ENCODE data around the gene RPL18.
"Not testable (repeated sequence)": the region's sequence is repeated elsewhere in the genome, so short reads cannot be mapped to it uniquely, and the experiment has no call there.

RPL18 gene

GRCh38 chr19:48644355-48644754 lies 25.4 kb upstream of the RPL18 start:
- no peak for DNase-seq

- no peak for DNase-seq
These were observed 23.9 kb upstream of the RPL18 start for GRCh38 chr19:48642862-48643261.

DNA sequence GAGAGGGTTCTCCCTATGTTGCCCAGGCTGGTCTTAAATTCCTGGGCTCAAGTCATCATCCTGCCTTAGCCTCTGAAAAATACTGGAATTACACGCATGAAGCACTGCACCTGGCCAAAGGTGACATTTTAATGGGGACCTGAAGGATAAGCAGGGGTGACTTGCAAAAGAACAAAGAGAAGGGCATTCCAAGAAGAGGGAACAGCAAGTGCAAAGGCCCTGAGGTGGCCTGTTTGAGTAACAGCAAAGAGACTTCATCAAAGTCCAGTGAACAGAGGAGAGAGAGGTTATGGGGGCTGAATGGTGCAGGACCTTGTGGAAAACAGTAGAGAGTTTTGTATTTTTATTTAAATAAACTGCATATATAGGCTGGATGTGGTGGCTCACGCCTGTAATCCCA lies 22.9 kb upstream of the RPL18 start:
- no peak for DNase-seq

GRCh38 chr19:48639483-48640375 lies 20.8 kb upstream of the RPL18 start:
- DNase-seq = no peak

GRCh38 chr19:48638831-48639381 lies 19.9 kb upstream of the RPL18 start:
- DNase-seq = peak in 1 of 5 experiments; percentile 8

GRCh38 chr19:48637948-48638830 lies 19.2 kb upstream of the RPL18 start:
- peak; percentile 59 to 97 (median 83) for DNase-seq

- peak; percentile 98 to 100 (median 100) for DNase-seq
These were observed 18.5 kb upstream of the RPL18 start for GRCh38 chr19:48637449-48637947.

- peak in 1 of 5 experiments; percentile 36 for DNase-seq
These were observed 18.0 kb upstream of the RPL18 start, which contains the start of gene DBP for GRCh38 chr19:48636859-48637448. DBP (minus strand) TSS chr19:48637379; CDS start chr19:48636994, 385 bp downstream.

- peak in 1 of 5 experiments; percentile 56 for DNase-seq
These were observed 17.2 kb upstream of the RPL18 start for GRCh38 chr19:48635966-48636858.

- peak; percentile 55 to 78 (median 61) for DNase-seq
These were observed 16.4 kb upstream of the RPL18 start for GRCh38 chr19:48635263-48635965.

- DNase-seq = peak; percentile 78 to 97 (median 86)
These were observed 15.7 kb upstream of the RPL18 start for GRCh38 chr19:48634424-48635262.

DNA sequence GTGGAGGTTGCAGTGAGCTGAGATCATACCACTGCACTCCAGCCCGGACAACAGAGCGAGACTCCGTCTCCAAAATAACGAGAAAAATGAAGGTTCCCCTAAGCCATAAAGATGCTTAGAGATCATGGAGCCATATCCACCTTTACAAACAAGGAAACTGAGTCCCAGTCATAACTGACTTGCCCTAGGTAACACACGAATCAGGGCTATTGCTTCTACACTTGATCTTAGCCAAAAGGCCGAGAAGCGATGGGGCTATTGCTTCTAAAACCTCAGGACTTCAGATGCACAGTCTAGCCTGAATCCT lies 15.0 kb upstream of the RPL18 start:
- DNase-seq = no peak

- DNase-seq = no peak
These were observed 14.4 kb upstream of the RPL18 start for GRCh38 chr19:48633148-48634035.

GRCh38 chr19:48632692-48633147 lies 13.7 kb upstream of the RPL18 start:
- no peak for DNase-seq

- DNase-seq = not testable (repeated sequence)
These were observed 13.3 kb upstream of the RPL18 start for GRCh38 chr19:48632286-48632685.

DNA sequence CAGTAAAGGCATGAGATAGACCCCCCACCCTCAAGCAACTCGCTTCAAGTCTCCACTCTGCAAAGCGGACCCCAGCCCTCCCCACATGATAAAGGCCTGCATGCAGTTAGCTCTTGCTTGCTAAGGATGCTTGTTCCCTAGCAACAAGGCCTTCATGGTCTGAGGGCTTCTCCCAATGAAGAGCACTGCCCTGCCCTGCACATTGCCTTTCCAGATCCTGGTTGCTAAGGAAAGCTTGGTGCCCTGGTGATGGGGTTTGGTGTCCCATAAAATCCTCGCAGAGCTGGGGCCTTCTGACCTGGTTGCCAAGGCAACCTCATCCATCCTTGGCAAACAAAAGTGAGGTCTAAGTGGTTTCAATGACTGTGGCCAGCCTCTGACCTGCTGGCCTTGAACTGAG lies 12.2 kb upstream of the RPL18 start:
- DNase-seq = no peak

- DNase-seq = no peak
These were observed 11.5 kb upstream of the RPL18 start for GRCh38 chr19:48630296-48631063.
